GM12891 (cell line): ENCODE measurements around the gene CHST10.

Source experiments
- DNase-seq: peaks from one replicate; pipeline ENCODE4 v3.0.0; 2011; ENCODE audit warnings: low spot score; ENCODE audit not compliant: insufficient read length
- FAIRE-seq: peaks from 2 replicates; lab custom pipeline; 2011; peaks lifted over from hg19 to GRCh38; lab: Jason Lieb, UNC
- PAX5 ChIP-seq: IDR thresholded peaks from 2 replicates; pipeline ENCODE4 v1.6.1; 2011; ENCODE audit warnings: low read length, moderate library complexity, mild to moderate bottlenecking; ENCODE audit not compliant: insufficient read depth, severe bottlenecking
- POLR2A ChIP-seq: IDR thresholded peaks from 2 replicates; pipeline ENCODE4 v1.6.1; 2011; ENCODE audit warnings: low read depth, low read length, control low read depth
- POLR2AphosphoS5 ChIP-seq: IDR thresholded peaks from 2 replicates; pipeline ENCODE4 v1.6.1; 2011; ENCODE audit warnings: low read depth, low read length, control low read depth
- POU2F2 ChIP-seq: IDR thresholded peaks from 2 replicates; pipeline ENCODE4 v1.6.1; 2011; ENCODE audit warnings: low read depth, mild to moderate bottlenecking, control low read depth, low read length, moderate library complexity
- SPI1 ChIP-seq: IDR thresholded peaks from 2 replicates; pipeline ENCODE4 v1.6.1; 2011; ENCODE audit warnings: low read depth, low read length, control low read depth
- TAF1 ChIP-seq: IDR thresholded peaks from 2 replicates; pipeline ENCODE4 v1.6.1; 2011; ENCODE audit warnings: low read depth, low read length, control low read depth

The CHST10 gene

DNA sequence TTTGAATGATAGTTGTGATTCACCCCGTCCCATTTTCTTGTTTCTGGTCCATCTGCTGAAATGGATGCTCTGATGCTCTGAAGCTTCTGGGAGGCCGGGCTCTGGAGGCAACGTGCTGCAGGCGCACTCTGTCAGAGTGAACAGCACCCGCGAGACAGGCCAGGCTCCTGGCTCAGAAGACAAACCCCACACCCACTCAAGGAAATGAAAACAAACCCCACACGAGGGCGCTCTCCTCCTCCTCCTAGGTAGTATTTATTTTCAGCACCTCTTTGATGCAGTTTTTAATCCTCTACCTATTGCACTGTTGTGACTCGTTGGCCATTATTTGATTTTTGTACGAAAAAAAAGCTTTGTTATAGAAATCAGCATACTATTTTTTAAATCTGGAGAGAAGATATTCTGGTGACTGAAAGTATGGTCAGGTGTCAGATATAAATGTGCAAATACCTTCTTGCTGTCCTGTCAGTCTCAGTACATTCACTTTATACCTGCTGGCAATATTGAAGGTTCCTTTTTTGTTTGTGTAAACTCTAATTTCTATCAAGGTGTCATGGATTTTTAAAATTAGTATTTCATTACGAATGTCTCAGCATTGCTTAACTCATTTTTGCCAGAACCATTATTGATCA, 10.3 kb upstream of the CHST10 start:
- no peak for TF ChIP-seq POLR2A
- no peak for TF ChIP-seq SPI1
- FAIRE-seq (no peak), DNase-seq (no peak)

DNA sequence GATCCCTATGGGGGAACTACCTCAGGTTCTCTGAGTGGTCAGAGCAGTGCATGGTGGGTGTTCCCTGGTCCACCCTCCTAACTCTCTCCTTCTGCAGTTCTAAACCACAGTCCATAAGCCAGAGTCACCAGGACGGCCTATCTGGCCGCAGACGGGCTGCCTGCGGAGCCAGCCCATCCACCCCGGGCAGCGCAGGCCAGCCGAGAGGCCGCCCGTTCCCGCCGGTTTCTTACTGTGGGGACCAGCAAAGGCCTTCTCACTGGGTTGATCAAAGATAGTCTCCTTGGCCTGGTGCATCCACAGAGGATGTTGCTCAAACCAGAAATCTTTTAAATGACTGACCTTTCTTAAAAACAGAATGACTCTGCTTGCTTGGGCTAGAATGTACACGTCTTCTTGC, 9.6 kb upstream of the CHST10 start:
- no peak for FAIRE-seq
- DNase-seq, result no peak
- TF ChIP-seq POLR2A (no peak), TAF1 (no peak), PAX5 (no peak), POLR2AphosphoS5 (no peak), POU2F2 (no peak), SPI1 (no peak)

DNA sequence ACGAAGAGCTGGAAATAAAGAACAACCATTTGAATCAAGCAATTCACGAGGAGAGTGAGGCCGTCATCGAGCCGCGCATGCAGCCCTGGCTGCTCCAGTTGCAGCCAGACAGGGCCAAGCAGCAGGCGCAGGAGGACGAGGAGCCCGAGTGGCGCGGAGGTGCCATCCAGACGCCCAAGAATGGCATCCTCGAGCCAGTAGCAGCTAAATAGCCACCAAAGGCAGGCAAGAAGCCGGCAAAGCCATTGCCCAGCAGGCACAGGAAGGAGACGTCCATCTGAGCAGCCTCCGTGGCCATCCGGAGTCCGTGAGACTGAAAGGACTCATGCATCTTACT, 8.9 kb upstream of the CHST10 start:
- FAIRE-seq (no peak), DNase-seq (no peak)
- TF ChIP-seq POLR2AphosphoS5, result no peak
- TF ChIP-seq PAX5, result no peak
- no peak for TF ChIP-seq POU2F2
- TF ChIP-seq SPI1, result no peak
- TF ChIP-seq TAF1, result no peak
- no peak for TF ChIP-seq POLR2A

DNA sequence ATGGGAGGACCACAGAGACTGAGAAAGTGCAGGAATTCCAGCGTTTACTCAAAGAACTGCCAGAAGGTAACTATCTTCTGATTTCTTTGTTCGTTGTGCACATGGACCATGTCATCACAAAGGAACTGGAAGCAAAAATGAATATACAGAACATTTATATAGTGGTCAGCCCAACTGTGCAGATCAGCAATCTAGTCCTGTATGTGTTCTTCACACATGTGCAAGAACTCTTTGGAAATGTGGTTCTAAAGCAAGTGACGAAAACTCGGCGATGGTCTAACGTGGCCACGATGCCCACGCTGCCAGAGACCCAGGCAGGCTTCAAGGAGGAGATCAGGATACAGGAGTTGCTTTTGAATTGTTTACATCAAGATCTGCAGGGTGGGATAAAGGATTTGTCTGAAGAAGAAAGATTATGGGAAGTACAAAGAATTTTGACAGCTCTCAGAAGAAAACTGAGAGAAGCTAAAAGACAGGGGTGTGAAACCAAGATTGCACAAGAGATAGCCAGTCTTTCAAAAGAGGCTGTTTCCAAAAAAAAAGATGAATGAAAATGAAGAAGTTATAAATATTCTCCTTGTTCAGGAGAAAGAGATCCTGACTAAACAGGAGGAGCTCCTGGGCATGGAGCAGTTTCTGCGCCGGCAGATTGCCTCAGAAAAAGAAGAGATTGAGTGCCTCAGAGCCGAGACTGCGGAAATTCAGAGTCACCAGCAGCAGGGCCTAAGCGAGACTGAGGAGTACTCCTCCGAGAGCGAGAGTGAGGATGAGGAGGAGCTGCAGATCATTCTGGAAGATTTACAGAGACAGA, 8.3 kb upstream of the CHST10 start:
- FAIRE-seq, result no peak
- no peak for DNase-seq
- TF ChIP-seq POLR2A (no peak), POU2F2 (no peak), SPI1 (no peak), PAX5 (no peak), TAF1 (no peak), POLR2AphosphoS5 (no peak)

DNA sequence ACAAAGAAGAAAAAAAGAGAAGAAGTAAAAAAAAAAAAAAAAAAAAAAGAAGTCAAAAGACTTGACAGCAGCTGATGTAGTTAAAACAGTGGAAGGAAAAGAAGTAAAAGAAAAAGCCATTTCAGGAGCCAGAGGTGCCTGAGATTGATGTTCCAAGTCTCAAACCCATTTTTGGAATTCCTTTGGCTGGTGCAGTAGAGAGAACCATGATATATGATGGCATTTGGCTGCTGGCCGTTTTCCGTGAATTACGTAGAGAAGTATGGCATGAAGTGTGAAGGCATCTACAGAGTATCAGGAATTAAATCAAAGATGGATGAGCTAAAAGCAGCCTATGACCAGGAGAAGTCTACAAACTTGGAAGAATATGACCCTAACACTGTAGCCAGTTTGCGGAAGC, 7.6 kb upstream of the CHST10 start:
- FAIRE-seq, result no peak
- DNase-seq, result no peak

DNA sequence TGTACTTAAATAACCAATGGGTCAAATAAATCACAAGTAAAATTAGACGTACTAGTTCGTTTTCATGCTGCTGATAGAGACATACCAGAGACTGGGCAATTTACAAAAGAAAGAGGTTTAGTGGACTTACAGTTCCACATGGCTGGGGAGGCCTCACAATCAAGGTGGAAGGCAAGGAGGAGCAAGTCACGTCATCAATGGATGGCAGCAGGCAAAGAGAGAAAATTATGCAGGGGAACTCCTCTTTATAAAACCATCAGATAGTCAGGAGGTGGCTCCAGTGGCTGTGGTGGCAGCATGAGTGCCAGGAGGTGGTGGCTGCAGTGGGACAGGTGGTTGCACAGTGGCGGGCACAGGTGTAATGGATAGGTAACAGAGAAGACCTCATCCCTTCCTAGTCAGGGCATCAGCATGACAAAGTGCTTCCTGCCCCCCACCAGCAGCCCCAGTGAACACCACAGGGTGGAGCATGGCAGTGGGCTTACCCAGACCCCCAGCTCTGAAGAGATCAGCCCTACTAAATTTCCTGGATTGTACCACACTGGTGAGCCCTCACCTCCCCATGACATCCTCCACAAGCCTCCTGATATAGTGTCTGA, 6.9 kb upstream of the CHST10 start:
- no peak for TF ChIP-seq POU2F2
- no peak for TF ChIP-seq TAF1
- TF ChIP-seq PAX5, result no peak
- TF ChIP-seq POLR2A, result no peak
- no peak for TF ChIP-seq SPI1
- no peak for TF ChIP-seq POLR2AphosphoS5
- DNase-seq (no peak), FAIRE-seq (no peak)

More for the DNA sequence above, 7.6 kb upstream of the CHST10 start:
- TF ChIP-seq POLR2AphosphoS5 (no peak), TAF1 (no peak), SPI1 (no peak), POLR2A (no peak), PAX5 (no peak), POU2F2 (no peak)

DNA sequence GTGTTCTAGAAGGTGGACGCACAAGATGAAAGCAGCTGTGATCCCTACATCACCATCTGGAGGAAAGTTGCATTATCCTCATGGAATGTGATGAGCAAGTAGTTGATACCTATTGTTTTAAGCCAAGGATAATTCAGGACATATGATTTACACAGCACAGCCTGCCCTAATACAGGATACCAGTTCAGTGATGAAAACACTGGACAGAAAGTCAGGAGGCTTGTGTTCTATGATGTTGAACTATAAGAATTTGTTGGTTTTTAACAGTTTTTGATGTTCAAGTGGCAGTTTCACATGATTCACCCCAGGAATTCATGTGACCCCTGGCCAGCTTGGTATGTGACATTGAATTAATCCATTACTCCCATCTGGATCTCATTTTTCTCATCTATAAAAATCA, 6.2 kb upstream of the CHST10 start:
- no peak for TF ChIP-seq POLR2AphosphoS5
- no peak for TF ChIP-seq SPI1
- no peak for TF ChIP-seq POLR2A
- DNase-seq (no peak), FAIRE-seq (no peak)

DNA sequence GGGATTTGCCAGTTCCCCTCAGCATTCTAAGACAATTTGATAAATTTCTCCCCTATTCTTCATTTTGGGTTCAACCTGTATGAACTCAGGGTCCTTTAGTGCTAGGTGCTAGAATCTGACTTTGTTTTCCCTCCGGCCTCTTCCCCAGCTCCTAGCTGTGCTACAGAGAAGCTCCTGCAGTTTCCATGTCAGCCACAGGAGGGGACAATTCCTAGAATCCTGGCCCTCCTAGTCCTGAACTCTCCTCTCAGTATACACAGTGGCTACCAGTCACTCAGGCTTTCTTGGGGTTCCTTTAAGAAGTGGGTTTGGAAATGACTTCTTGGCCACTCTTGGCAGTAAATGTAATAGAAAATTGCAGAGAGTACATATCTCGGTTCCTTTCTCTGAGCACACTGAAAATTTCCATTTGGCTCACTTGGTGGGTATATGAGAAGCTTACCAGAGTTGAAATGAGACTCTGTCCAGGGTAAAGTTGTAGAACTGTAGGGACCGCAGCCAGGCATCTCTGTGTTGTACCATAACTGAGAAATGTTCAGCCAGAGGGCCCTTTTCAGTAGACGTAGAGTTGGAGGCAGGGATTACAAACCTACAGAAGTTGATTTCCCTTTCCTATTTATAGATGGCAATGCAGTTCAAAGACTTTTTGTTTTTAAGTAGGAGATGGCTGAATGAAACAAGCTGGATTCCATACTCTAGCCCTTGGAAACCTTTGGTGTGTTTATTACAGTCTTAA, 5.0 kb upstream of the CHST10 start:
- no peak for TF ChIP-seq POLR2AphosphoS5
- no peak for TF ChIP-seq SPI1
- no peak for TF ChIP-seq POU2F2
- no peak for TF ChIP-seq TAF1
- no peak for TF ChIP-seq POLR2A
- TF ChIP-seq PAX5, result no peak
- FAIRE-seq (no peak), DNase-seq (no peak)

DNA sequence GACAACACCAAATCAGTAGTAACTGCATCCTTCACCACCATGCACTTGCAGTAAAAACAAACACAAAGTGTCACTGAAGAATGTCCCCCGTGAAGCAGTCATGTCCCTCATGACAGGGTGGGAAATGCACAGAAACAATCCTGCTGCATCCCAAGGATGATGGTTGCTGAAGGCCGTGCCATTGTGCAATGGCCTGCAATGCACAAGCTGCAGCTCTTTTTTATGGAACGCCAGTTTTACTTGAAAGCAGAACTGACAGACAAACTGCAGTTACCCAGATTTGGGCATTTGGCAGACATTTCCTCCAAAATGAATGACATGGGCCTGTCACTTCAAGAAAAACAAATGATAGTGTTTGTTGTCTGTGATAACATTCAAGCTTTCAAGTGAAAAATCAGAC, 2.4 kb upstream of the CHST10 start:
- TF ChIP-seq POLR2AphosphoS5, result no peak
- TF ChIP-seq PAX5, result no peak
- no peak for TF ChIP-seq POLR2A
- TF ChIP-seq TAF1, result no peak
- TF ChIP-seq SPI1, result no peak
- TF ChIP-seq POU2F2, result no peak
- FAIRE-seq, result no peak

More for the DNA sequence above, 2.4 kb upstream of the CHST10 start:
- DNase-seq, result no peak
